Measurements from ENCODE around the gene SCGB1A1. TPM values are rescaled to one million over a fixed set of nuclear protein-coding genes. Genes with fewer than 3 reads are reported as not detected.
"Not testable (repeated sequence)": the region's sequence is repeated elsewhere in the genome, so short reads cannot be mapped to it uniquely, and the experiment has no call there.

The SCGB1A1 gene
- total and polyA plus RNA-seq, 5 donors from 2014 or later: not detected

- Mint-ChIP-seq H3K36me3 (peaks cover 5% of the 10 kb centered on the region), H3K27me3 (peaks cover 26% of the 10 kb centered on the region), H3K27ac (no peak overlapping the region), H3K4me1 (peaks cover 0 to 6% (median 3%) of the 10 kb centered on the region in 4 donors), H3K4me3 (no peak overlapping the region), H3K9me3 (no peaks in the 10 kb centered on the region)
- Histone ChIP-seq H3K27me3 (ENCODE audit: control insufficient read depth, insufficient read depth, low read length) (peaks cover 3% of the 10 kb centered on the region), H3K9me3 (ENCODE audit: control insufficient read depth in 2 of 2, low read length in 2 of 2) (no peaks in the 10 kb centered on the region), H3K4me3 (ENCODE audit: low read depth, low read length) (no peak overlapping the region), H3K27ac (ENCODE audit: insufficient read depth, low read length, poor library complexity, severe bottlenecking) (no peak overlapping the region), H3K4me1 (ENCODE audit: control insufficient read depth, insufficient read depth, low read length, poor library complexity, severe bottlenecking) (no peaks in the 10 kb centered on the region), H3K36me3 (ENCODE audit: control insufficient read depth, insufficient read depth, low read length) (no peaks in the 10 kb centered on the region)
- ATAC-seq (ENCODE audit: low read depth in 2 of 2) (no peak), DNase-seq (no peak)
These were observed 27.3 kb downstream of the SCGB1A1 start for GRCh38 chr11:62446091-62446490.

GRCh38 chr11:62449451-62449851, 30.6 kb downstream of the SCGB1A1 start:
- Histone ChIP-seq H3K4me3 (ENCODE audit: low read depth, low read length) (no peak overlapping the region), H3K9me3 (ENCODE audit: control insufficient read depth in 2 of 2, low read length in 2 of 2) (no peaks in the 10 kb centered on the region), H3K27me3 (ENCODE audit: control insufficient read depth, insufficient read depth, low read length) (peaks cover 3% of the 10 kb centered on the region), H3K36me3 (ENCODE audit: control insufficient read depth, insufficient read depth, low read length) (no peaks in the 10 kb centered on the region), H3K27ac (ENCODE audit: insufficient read depth, low read length, poor library complexity, severe bottlenecking) (no peak overlapping the region), H3K4me1 (ENCODE audit: control insufficient read depth, insufficient read depth, low read length, poor library complexity, severe bottlenecking) (no peaks in the 10 kb centered on the region)
- Mint-ChIP-seq H3K4me3 (no peak overlapping the region), H3K27me3 (peaks cover 20% of the 10 kb centered on the region), H3K9me3 (no peaks in the 10 kb centered on the region), H3K36me3 (peaks cover 5% of the 10 kb centered on the region), H3K27ac (no peak overlapping the region), H3K4me1 (peaks cover 0 to 5% (median 3%) of the 10 kb centered on the region in 4 donors)
- no peak for ATAC-seq (ENCODE audit: low read depth in 2 of 2)
- no peak for DNase-seq

- not testable (repeated sequence) for H3K4me3 ChIP-seq (ENCODE audit: low read depth, low read length); H3K4me1 Mint-ChIP-seq; ATAC-seq (ENCODE audit: low read depth in 2 of 2); H3K36me3 Mint-ChIP-seq; H3K27ac ChIP-seq (ENCODE audit: insufficient read depth, low read length, poor library complexity, severe bottlenecking); H3K4me3 Mint-ChIP-seq; H3K9me3 ChIP-seq (ENCODE audit: control insufficient read depth in 2 of 2, low read length in 2 of 2); DNase-seq; H3K36me3 ChIP-seq (ENCODE audit: control insufficient read depth, insufficient read depth, low read length); H3K27me3 ChIP-seq (ENCODE audit: control insufficient read depth, insufficient read depth, low read length); H3K9me3 Mint-ChIP-seq; H3K4me1 ChIP-seq (ENCODE audit: control insufficient read depth, insufficient read depth, low read length, poor library complexity, severe bottlenecking); H3K27ac Mint-ChIP-seq
- peaks cover 15% of the 10 kb centered on the region for H3K27me3 Mint-ChIP-seq
These were observed 31.1 kb downstream of the SCGB1A1 start for GRCh38 chr11:62449912-62450311.

GRCh38 chr11:62450543-62451240, 31.9 kb downstream of the SCGB1A1 start:
- Mint-ChIP-seq H3K4me3 (no peak overlapping the region), H3K27me3 (peaks cover 15% of the 10 kb centered on the region), H3K27ac (no peak overlapping the region), H3K9me3 (no peaks in the 10 kb centered on the region), H3K36me3 (peaks cover 5% of the 10 kb centered on the region), H3K4me1 (peaks cover 0 to 5% (median 0%) of the 10 kb centered on the region in 4 donors)
- H3K4me3 ChIP-seq (ENCODE audit: low read depth, low read length): no peak overlapping the region
- H3K27ac ChIP-seq (ENCODE audit: insufficient read depth, low read length, poor library complexity, severe bottlenecking): no peak overlapping the region
- no peaks in the 10 kb centered on the region for H3K4me1 ChIP-seq (ENCODE audit: control insufficient read depth, insufficient read depth, low read length, poor library complexity, severe bottlenecking)
- H3K27me3 ChIP-seq (ENCODE audit: control insufficient read depth, insufficient read depth, low read length): peaks cover 3% of the 10 kb centered on the region
- H3K36me3 ChIP-seq (ENCODE audit: control insufficient read depth, insufficient read depth, low read length): no peaks in the 10 kb centered on the region
- no peaks in the 10 kb centered on the region for H3K9me3 ChIP-seq (ENCODE audit: control insufficient read depth in 2 of 2, low read length in 2 of 2)
- ATAC-seq (ENCODE audit: low read depth in 2 of 2) (no peak), DNase-seq (no peak)

- Histone ChIP-seq H3K27me3 (ENCODE audit: control insufficient read depth, insufficient read depth, low read length) (peaks cover 3% of the 10 kb centered on the region), H3K4me3 (ENCODE audit: low read depth, low read length) (no peak overlapping the region), H3K27ac (ENCODE audit: insufficient read depth, low read length, poor library complexity, severe bottlenecking) (no peak overlapping the region), H3K4me1 (ENCODE audit: control insufficient read depth, insufficient read depth, low read length, poor library complexity, severe bottlenecking) (no peaks in the 10 kb centered on the region), H3K9me3 (ENCODE audit: control insufficient read depth in 2 of 2, low read length in 2 of 2) (no peaks in the 10 kb centered on the region), H3K36me3 (ENCODE audit: control insufficient read depth, insufficient read depth, low read length) (no peaks in the 10 kb centered on the region)
- peaks cover 5% of the 10 kb centered on the region for H3K36me3 Mint-ChIP-seq
- H3K9me3 Mint-ChIP-seq: no peaks in the 10 kb centered on the region
- H3K4me1 Mint-ChIP-seq: peaks cover 0 to 5% (median 0%) of the 10 kb centered on the region in 4 donors
- ATAC-seq (ENCODE audit: low read depth in 2 of 2): no peak
- no peak overlapping the region for H3K27ac Mint-ChIP-seq
- H3K4me3 Mint-ChIP-seq: no peak overlapping the region
- peaks cover 13% of the 10 kb centered on the region for H3K27me3 Mint-ChIP-seq
- DNase-seq: no peak
These were observed 32.4 kb downstream of the SCGB1A1 start for GRCh38 chr11:62451241-62451621.

- Mint-ChIP-seq H3K4me1 (peaks cover 0 to 5% (median 0%) of the 10 kb centered on the region in 4 donors), H3K4me3 (no peak overlapping the region), H3K9me3 (no peaks in the 10 kb centered on the region), H3K36me3 (no peaks in the 10 kb centered on the region), H3K27me3 (peaks cover 6% of the 10 kb centered on the region), H3K27ac (no peak overlapping the region)
- H3K27me3 ChIP-seq (ENCODE audit: control insufficient read depth, insufficient read depth, low read length): no peaks in the 10 kb centered on the region
- H3K9me3 ChIP-seq (ENCODE audit: control insufficient read depth in 2 of 2, low read length in 2 of 2): no peaks in the 10 kb centered on the region
- no peak overlapping the region for H3K4me3 ChIP-seq (ENCODE audit: low read depth, low read length)
- ATAC-seq (ENCODE audit: low read depth in 2 of 2): no peak
- no peak for DNase-seq
- H3K4me1 ChIP-seq (ENCODE audit: control insufficient read depth, insufficient read depth, low read length, poor library complexity, severe bottlenecking): no peaks in the 10 kb centered on the region
- H3K27ac ChIP-seq (ENCODE audit: insufficient read depth, low read length, poor library complexity, severe bottlenecking): no peak overlapping the region
- no peaks in the 10 kb centered on the region for H3K36me3 ChIP-seq (ENCODE audit: control insufficient read depth, insufficient read depth, low read length)
These were observed 33.4 kb downstream of the SCGB1A1 start for GRCh38 chr11:62452261-62452660.

- H3K4me1 Mint-ChIP-seq: peaks cover 0 to 1% (median 0%) of the 10 kb centered on the region in 4 donors
- no peak overlapping the region for H3K27ac Mint-ChIP-seq
- Histone ChIP-seq H3K4me1 (ENCODE audit: control insufficient read depth, insufficient read depth, low read length, poor library complexity, severe bottlenecking) (no peaks in the 10 kb centered on the region), H3K4me3 (ENCODE audit: low read depth, low read length) (no peak overlapping the region), H3K27ac (ENCODE audit: insufficient read depth, low read length, poor library complexity, severe bottlenecking) (no peak overlapping the region), H3K36me3 (ENCODE audit: control insufficient read depth, insufficient read depth, low read length) (no peaks in the 10 kb centered on the region), H3K9me3 (ENCODE audit: control insufficient read depth in 2 of 2, low read length in 2 of 2) (no peaks in the 10 kb centered on the region), H3K27me3 (ENCODE audit: control insufficient read depth, insufficient read depth, low read length) (no peaks in the 10 kb centered on the region)
- H3K4me3 Mint-ChIP-seq: no peak overlapping the region
- no peaks in the 10 kb centered on the region for H3K9me3 Mint-ChIP-seq
- H3K27me3 Mint-ChIP-seq: peaks cover 6% of the 10 kb centered on the region
- ATAC-seq (ENCODE audit: low read depth in 2 of 2) (no peak), DNase-seq (no peak)
- H3K36me3 Mint-ChIP-seq: no peaks in the 10 kb centered on the region
These were observed 34.1 kb downstream of the SCGB1A1 start for GRCh38 chr11:62452839-62453468.

GRCh38 chr11:62456630-62457029, 37.8 kb downstream of the SCGB1A1 start:
- peaks cover 6% of the 10 kb centered on the region for H3K27me3 Mint-ChIP-seq

More at GRCh38 chr11:62456630-62457029, 37.8 kb downstream of the SCGB1A1 start:
- Histone ChIP-seq H3K4me1 (ENCODE audit: control insufficient read depth, insufficient read depth, low read length, poor library complexity, severe bottlenecking) (no peaks in the 10 kb centered on the region), H3K27ac (ENCODE audit: insufficient read depth, low read length, poor library complexity, severe bottlenecking) (no peak overlapping the region), H3K27me3 (ENCODE audit: control insufficient read depth, insufficient read depth, low read length) (no peaks in the 10 kb centered on the region), H3K9me3 (ENCODE audit: control insufficient read depth in 2 of 2, low read length in 2 of 2) (no peaks in the 10 kb centered on the region), H3K36me3 (ENCODE audit: control insufficient read depth, insufficient read depth, low read length) (no peaks in the 10 kb centered on the region), H3K4me3 (ENCODE audit: low read depth, low read length) (no peak overlapping the region)
- no peak for ATAC-seq (ENCODE audit: low read depth in 2 of 2)
- H3K36me3 Mint-ChIP-seq: no peaks in the 10 kb centered on the region
- H3K9me3 Mint-ChIP-seq: no peaks in the 10 kb centered on the region
- no peak overlapping the region for H3K27ac Mint-ChIP-seq
- no peak overlapping the region for H3K4me3 Mint-ChIP-seq
- no peak for DNase-seq
- no peaks in the 10 kb centered on the region for H3K4me1 Mint-ChIP-seq

Data from CD4-positive, CD25-positive, alpha-beta regulatory T cell (primary cell).